ENCODE measurements around the gene SPATA32.
A peak's percentile ranks its signal among the peaks of the same experiment; 100 is the strongest.

The SPATA32 gene

DNA sequence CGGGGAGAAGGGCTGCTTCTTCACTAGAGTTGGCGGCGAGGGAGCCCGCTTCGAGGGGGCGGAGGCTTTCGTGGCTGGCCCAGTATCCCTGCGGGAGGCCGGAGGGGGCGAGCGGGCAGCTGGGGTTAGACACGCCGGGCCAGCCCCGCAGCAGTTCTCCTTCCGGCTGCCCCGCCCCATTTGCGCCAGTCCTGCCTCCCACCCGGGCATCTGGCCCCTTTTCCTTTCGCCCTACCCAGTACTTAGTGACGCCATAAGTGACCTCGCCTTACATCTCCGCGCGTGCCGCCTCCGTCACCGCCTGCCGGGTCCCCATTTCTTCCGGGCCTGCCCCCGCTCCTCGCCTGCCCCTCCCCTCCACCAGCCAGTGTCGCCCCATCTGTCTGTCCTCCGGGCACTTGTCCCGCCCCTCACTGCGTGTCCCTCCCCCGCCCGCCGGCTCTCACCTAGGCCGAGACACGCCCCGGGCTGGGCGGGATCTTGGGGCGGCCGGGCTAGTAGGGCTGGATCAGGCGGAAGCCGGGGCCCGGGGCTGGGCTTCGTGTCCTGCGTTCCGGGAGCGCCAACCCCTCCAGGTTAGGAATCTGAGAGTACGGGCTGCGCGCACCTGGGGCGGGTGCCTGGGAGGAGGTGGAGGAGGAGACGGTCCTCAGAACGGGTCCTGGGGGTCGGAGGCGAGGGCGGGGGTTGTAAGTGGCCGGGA lies 14.3 kb downstream of the SPATA32 start:
- DNase-seq (ENCODE audit: low read depth in 4 of 4, low spot score in 1 of 4) = peak; percentile 81 to 99 (median 93)

DNA sequence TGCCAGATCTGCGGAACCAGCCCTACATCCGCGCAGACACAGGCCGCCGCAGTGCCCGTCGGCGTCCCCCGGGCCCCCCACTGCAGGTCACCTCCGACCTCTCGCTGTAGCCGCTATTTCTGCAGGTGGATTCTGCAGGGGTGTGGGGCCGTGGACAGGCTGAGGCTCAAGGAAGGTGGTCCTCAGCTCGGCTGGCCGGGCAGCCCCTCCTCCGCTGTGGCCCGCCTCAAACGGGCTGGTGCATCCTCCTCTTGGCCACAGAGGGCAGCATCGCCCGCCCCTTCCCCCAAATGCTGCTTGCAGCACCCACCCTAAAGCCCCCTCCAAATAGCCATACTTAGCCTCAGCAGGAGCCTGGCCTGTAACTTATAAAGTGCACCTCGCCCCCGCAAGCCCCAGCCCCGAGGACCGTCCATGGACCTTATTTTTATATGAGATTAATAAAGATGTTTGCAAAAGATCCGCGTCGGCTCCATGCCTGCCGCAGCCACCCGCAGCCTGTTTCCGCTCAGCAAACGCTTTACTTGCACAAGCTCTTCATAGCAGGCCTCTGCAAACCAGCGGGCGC lies 14.9 kb downstream of the SPATA32 start:
- no peak for DNase-seq (ENCODE audit: low read depth in 4 of 4, low spot score in 1 of 4)

DNA sequence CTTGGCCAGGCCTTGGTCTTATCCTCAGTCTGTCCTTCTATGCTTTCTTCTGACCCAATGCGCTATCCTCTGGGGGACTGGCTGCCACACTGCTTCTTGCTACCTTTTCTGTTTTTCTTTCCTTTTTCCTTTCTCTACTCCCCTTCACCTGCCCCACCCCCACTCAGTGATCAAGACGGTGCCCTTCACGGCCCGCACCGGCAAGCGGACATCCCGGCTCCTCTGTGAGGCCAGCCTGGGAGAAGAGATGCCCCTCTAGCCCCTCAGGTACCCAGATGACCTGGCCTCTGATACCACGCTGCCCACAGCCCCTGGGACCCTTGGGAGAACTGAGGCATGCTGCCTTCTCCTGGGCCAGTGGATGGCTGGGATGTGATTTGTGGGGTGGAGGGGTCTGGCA lies 15.6 kb downstream of the SPATA32 start:
- no peak for DNase-seq (ENCODE audit: low read depth in 4 of 4, low spot score in 1 of 4)

DNA sequence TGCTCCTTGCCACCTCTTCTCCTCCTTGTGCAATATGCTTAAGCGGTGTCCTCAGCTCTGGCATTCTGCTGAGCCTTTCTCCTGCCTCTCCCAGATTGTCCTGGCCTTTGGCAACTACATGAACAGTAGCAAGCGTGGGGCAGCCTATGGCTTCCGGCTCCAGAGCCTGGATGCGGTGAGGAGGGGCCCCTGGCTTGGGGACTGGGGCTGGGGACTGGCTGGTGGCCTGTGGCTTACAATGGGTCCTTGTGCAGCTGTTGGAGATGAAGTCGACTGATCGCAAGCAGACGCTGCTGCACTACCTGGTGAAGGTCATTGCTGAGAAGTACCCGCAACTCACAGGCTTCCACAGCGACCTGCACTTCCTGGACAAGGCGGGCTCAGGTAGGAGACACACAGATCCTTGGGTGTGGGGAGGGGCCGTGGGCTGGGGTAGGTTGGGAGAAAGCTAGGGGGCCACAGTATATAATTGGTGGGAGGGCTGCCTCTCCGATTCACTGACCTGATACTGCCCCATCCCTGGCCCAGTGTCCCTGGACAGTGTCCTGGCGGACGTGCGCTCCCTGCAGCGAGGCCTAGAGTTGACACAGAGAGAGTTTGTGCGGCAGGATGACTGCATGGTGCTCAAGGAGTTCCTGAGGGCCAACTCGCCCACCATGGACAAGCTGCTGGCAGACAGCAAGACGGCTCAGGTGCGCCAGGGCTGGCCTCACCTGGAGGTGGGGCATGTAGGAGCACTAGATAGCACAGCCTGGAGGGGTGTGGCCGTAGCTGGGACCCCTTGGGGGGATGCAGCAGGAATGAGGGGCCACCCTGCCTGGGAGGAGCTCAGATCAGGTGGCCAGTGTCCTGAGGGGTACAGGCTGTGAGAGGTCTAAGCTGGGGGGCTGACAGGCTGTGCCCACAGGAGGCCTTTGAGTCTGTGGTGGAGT lies 16.9 kb downstream of the SPATA32 start:
- no peak for DNase-seq (ENCODE audit: low read depth in 4 of 4, low spot score in 1 of 4)

DNA sequence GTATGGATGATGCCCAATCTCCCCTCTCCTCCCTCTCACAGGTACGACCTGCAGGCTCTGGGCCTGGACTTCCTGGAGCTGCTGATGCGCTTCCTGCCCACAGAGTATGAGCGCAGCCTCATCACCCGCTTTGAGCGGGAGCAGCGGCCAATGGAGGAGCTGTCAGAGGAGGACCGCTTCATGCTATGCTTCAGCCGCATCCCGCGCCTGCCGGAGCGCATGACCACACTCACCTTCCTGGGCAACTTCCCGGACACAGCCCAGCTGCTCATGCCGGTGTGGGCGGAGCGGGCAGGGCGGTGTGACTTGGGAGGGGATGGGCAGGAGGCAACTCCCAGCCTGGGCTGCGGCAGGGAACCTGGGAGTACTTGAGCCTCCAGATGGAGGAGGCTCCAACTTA lies 18.1 kb downstream of the SPATA32 start:
- no peak for DNase-seq (ENCODE audit: low read depth in 4 of 4, low spot score in 1 of 4)

DNA sequence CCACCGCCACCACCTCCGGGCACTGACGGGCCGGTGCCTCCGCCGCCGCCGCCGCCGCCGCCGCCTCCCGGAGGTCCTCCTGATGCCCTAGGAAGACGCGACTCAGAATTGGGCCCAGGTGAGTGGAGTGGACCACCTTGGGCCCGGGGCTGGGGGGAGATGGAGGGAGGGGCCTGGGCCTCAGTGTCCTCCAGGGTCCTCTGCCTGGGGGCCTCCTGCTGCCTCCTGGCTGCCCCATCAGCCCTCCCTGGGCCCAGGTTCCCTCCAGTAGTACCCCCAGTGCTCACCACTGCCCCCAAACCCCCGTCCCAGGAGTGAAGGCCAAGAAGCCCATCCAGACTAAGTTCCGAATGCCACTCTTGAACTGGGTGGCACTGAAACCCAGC lies 19.9 kb downstream of the SPATA32 start:
- DNase-seq (ENCODE audit: low read depth in 4 of 4, low spot score in 1 of 4) = no peak

DNA sequence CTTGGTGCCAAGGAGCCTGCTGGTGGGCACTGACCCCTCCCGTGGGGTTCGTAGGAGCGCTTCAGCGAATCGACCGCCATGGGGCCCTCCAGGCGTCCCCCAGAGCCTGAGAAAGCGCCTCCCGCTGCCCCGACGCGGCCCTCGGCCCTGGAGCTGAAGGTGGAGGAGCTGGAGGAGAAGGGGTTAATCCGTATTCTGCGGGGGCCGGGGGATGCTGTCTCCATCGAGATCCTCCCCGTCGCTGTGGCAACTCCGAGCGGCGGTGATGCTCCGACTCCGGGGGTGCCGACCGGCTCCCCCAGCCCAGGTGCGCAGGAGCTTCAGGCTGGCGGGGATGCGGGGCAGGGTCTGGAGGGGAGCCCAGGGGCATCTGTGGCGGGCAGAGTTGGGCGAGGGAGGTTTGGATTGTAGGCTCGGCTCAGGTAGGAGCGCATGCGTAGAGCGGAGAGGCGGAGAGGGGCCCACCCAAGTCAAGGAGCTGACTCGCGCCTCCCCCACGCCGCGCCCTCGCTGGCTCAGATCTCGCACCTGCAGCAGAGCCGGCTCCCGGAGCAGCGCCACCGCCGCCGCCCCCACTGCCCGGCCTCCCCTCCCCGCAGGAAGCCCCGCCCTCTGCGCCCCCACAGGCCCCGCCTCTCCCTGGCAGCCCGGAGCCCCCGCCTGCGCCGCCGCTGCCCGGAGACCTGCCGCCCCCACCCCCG lies 20.4 kb downstream of the SPATA32 start:
- no peak for DNase-seq (ENCODE audit: low read depth in 4 of 4, low spot score in 1 of 4)

DNA sequence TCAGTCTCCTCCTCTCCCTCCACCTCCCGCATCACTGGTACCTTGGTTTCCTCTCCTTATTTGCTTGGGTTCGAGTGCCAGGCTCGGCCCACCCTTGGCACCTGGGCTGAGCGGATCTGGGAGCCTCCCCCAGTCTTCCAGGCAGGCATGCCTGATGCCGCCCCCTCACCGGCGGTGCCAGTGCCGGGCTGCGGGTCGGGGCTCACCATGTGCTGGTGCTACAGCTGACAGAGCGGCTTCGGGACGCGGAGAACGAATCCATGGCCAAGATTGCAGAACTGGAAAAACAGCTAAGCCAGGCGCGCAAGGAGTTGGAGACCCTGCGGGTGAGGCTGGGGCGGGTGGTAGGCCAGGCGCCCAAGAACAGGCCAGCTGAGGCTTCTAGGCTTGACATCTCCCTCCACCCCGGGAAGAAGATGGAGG lies 21.0 kb downstream of the SPATA32 start:
- DNase-seq (ENCODE audit: low read depth in 4 of 4, low spot score in 1 of 4) = no peak

DNA sequence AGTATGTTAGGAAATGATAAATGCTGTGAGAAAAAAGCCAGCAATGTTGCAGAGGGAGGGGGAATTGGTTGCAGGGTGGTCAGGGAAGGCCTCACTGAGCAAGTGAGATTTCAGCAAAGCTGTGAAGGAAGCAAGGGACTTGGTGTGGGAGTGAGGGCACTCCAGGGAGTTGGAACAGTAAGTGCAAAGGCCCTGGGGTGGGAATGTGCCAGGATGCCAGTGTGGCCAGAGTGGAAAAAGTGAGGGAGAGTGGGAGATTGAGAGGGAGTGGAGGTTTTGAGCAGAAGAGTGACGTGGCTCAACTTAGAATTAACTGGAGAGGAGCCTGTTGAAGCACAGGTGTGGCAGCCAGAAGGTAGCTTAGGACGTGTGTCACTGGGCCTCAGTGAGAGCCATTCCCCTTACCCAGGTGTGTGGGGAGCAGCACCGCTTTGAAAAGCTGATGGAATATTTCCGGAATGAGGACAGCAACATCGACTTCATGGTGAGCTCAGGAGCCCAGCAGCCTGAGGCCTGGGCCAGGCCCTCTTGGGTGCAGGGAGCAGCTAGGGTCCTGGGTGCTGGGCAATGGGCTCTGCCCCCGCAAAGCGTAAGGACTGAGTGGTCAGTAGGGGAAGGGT lies 23.6 kb downstream of the SPATA32 start:
- DNase-seq (ENCODE audit: low read depth in 4 of 4, low spot score in 1 of 4) = no peak

DNA sequence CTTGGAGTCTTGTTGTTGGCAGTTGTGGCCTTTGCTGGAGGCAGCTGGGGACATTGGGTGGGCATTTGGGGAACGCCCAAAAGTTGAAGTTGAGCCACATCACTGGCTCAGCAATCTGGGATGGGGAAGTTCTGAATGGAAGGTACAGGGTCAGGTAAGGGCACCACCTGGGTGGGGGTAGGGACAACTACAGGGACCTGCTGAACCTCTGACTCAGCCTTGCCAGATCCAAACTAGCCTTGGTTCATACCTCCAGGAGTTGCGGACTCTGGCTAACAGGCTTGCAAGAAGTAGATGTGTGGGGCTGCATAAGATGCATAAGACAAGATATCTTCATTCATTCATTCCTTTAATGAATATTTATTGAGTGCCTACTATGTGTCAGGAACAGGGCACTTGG lies 24.2 kb downstream of the SPATA32 start:
- no peak for DNase-seq (ENCODE audit: low read depth in 4 of 4, low spot score in 1 of 4)

DNA sequence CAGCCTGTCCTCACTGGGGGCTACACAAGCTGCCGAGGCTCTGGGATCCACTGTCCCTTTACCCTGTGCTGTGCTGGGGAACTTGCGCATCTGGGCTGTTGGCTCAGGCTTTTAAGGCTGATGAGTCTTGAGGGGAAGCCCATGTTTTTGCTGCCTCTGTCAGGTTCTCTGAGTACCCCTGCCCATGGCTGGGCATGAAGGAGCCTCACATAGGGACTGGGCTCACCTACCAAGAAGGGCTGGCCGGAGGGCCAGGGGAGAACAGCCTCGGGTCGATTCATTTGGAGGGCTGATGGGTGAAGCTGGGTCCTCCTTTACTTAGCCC lies 25.6 kb downstream of the SPATA32 start:
- DNase-seq (ENCODE audit: low read depth in 4 of 4, low spot score in 1 of 4) = no peak

DNA sequence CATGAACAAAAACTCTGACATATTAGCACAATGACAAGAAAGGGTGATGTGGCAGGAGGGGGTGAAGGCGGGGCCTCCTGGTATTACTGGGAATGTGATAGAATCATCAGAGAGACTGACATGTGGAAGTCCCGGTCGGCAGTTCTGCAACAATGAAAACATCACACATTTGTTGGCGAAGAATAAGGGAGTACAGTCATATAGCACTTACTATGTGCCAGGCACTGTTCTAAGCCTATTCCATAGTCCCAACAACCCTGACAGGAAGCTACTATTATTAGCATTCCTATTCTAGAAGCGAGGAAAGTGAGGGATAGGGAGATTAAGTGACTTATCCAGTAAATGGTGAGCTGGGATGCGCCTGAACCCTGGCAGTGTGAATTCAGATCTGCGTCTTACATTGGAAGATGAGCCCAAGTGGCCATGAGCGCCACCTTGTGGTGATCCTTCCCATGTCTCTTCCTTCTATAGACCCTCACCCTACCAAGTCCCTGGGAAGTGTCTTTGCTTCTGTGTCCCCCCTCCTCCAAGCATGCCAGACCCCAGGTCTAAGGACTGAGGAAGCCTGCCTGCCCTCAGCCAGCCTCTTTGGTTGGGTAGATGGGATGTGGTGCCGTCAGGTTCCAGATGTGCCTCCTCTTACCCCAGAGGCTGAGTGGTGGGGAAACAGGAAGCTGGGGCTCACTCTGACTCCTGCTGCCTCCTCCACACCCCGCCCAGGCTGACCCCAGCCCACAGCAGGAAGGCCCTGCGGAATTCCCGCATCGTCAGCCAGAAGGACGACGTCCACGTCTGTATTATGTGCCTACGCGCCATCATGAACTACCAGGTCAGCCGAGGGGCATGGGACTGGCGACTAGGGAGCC lies 26.2 kb downstream of the SPATA32 start:
- DNase-seq (ENCODE audit: low read depth in 4 of 4, low spot score in 1 of 4) = peak in 3 of 4 experiments; percentile 61 to 74 (median 67)

DNA sequence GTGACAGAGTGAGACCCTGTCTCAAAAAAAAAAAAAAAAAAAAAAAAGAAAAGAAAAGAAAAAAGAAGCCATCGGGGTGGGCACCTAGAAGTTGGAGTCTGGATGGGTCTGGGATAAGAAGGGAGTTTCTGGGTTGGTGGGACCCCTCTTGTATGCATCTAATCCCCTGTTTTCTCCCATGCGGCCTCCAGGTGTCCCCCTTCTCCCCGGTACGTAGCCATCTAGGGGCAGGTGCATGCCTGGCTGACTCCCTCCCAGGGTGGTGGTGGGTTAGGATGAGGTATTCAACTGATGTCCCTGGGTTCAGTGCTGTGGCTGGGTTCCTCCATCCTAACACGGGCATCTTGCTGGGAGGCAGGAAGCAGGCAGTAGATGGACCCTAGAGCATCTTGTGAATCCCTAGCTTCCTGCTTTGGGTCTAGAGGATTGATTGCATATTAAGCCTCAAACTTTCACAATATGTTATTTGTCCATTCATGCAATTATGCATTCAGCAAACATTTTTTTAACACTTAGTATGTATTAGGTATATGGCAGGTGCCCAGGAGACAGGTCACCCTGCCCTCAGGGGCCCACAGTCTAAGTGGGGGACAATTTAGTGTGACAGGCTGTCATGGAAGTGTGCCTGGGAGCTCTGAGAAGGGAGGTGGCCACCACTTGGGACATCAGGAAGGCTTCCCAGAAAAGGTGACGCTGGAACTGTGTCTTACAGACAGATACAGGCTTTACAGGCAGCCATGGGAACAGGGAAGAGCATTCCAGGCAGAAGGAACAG lies 27.1 kb downstream of the SPATA32 start:
- DNase-seq (ENCODE audit: low read depth in 4 of 4, low spot score in 1 of 4) = no peak

DNA sequence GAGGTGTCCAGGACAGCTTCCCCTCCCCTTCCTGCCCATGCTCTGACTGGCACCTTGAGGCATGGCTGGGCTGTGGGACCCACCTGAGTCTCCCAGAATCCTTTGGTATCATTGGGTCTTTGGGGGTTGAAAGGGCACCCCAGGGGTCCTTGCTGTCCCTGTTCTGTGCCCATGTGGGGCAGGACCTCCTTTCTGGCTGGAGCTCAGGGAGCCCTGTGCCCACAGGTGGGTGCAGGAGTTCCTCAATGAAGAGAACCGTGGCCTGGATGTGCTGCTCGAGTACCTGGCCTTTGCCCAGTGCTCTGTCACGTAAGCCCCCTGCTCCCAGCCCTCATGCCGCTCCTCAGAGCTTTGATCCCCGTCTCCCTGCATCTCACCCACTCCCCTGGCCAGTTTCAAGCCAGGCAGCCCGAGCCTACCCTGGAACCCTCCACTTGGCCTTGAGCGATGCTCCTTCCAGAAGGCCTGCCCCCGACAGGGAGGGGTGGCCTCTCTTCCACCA lies 28.4 kb downstream of the SPATA32 start:
- DNase-seq (ENCODE audit: low read depth in 4 of 4, low spot score in 1 of 4) = no peak

DNA sequence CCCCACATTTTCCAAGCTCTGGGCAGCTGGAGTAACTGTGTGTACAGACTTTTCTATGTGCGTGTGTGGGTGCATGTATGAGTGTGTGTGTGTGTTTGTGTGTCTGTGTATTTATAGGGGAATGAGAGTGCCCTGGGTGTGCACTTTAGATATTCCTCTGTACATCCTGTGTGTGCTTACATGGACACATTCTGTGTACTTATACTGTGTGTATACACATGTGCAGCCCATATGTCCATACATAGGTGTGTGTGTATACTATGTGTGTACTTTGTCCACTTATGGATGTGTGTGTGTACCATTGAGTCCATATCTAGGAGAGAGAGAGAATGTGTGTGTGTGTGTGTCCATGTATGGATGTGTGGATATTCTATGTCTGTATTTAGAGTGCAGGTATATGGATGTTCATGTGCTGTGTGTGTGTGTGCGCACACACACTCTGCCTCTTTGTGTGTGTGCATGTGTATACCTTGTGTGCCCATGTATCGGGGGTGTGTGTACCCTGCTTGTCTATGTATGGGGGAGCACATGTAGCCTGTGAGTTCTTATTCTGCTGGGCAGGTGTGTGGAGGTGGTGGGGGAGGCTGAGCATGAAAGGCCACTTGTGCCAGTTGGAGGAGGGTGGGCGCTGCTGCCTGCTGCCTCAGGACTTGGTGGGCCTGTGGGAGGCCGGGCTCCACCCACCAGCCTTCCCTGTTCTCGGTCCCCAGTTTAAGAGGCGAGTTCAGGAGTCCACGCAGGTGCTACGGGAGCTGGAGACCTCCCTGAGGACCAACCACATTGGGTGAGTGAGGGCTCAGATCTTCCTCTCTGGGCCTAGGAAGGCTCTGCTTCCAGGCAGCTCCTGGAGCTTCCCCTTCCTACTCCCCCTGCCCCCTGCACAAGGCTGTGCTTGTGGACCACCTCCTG lies 29.1 kb downstream of the SPATA32 start:
- no peak for DNase-seq (ENCODE audit: low read depth in 4 of 4, low spot score in 1 of 4)

DNA sequence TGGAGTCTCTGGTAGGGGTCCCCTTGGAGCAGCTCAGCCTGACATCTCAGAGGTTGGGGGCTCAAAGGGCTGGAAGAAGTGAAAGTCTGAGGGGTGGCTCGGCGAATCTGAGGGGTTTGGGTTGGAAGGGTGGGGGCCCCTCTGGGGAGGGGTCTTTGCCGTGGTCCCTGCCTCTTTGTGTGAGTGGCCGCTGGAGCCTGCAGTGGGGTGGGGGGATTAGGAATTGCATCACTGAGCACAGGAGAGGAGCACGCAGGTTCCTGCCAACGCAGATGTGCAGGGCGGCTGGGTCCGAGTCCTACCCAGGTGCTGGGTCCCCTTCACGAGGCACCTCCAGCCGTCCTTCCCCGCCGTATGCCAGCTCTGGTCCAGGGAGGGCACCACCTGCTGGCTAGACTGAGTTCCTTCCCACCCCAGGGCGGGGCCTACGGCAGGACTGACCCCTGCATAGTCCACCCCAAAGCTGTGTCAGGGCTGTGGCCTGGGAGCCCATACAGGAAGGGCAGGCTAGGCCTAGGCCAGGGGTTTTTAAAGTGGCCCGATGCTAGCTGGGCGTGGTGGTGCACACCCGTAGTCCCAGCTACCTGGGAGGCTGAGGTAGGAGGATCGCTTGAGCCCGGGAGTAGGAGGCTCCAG lies 30.3 kb downstream of the SPATA32 start:
- DNase-seq (ENCODE audit: low read depth in 4 of 4, low spot score in 1 of 4) = no peak

DNA sequence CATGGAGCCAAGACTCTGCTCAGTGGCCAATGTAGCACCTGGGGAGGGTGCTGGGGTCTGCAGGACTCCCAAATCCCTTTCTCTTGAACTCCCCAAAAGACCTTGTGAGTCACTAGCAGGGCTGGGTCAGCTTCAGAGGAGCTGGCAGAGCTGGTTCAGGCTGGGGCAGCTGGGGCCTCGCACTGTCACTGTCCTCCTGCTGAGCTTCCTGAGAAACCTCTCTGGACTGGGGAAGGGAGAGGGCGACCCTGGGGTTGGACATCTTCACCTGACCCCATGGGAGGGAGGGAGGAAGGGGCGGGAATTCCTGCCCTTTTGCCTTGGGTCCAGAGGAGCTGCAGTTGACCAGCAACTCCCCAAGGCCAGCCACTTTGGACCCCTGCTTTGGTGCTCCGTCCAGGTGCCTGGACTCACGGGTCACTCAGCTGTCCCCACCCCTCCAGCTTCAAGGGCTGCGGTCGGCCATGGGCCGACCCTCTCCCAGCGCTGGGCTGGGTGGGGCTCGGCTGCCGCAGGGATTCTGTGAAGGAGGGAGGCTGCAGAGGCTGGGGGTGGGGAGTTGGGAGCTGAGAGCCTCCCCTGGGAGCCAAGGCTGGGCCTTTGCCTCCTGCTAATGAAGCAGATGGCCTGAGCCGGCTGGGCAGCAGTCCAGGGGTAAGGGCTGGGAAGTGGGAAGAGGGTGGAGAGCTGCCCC lies 31.0 kb downstream of the SPATA32 start:
- DNase-seq (ENCODE audit: low read depth in 4 of 4, low spot score in 1 of 4) = no peak

Data from stimulated activated CD4-positive, alpha-beta T cell treated with anti-CD3 and anti-CD28 coated beads, Interleukin-1b, Interleukin-23, amount 100 ng/mL, for 24 hours (primary cell).